HG02885 (cell line): ENCODE results near the gene RPUSD2.
A peak's percentile ranks its signal among the peaks of the same experiment; 100 is the strongest.
"Not testable (repeated sequence)": the region's sequence is repeated elsewhere in the genome, so short reads cannot be mapped to it uniquely, and the experiment has no call there.

Experiments
- ATAC-seq: cut with Tn5 transposase; IDR thresholded peaks from one replicate; pipeline ENCODE4 v1.9.1; 2021; ENCODE audit warnings: mild to moderate bottlenecking; ENCODE audit not compliant: unreplicated experiment, poor library complexity

The RPUSD2 gene

DNA sequence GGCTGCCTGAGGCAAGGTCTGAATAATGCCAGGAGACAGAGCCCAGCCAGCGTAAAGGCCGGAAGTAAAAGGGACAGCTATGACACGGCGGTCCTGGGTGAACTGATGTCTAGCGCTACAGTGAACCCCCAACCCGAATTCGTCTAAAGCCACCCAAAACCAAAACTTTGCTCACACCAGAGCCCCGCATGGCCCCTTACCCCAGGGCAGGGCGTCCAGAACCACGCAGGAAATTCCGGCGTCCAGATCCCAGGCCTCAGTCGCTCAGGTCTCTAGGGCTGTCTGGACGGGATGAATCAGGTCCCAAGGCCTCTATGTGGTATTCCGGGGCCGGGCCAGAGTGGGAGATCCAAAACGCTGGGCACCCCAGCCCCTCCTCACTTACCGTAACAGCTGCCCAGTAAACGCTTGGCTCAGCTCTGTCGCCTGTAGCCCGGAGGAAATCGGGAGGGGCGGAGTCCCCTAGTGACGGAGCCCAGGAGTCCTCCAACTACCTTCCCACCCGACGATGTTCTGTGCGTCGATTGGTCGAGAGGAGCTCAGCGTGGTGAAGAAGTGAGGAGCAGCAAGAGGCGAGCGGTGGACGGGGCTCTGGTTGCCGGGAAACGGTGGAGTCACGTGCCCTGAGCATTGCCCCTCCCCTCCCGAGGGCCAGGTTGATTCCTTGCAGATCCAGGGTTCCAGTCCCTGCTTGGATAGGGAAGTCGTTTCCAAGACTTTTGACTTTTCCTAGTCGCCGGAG is 4.3 kb upstream of the RPUSD2 start, which contains the start of gene CCDC32:
Gene CCDC32 (minus strand): TSS at position 452 of the 742 bp plus-strand sequence. CDS start 2,027 bp downstream, outside the sequence.
- ATAC-seq, result peak; percentile 96

DNA sequence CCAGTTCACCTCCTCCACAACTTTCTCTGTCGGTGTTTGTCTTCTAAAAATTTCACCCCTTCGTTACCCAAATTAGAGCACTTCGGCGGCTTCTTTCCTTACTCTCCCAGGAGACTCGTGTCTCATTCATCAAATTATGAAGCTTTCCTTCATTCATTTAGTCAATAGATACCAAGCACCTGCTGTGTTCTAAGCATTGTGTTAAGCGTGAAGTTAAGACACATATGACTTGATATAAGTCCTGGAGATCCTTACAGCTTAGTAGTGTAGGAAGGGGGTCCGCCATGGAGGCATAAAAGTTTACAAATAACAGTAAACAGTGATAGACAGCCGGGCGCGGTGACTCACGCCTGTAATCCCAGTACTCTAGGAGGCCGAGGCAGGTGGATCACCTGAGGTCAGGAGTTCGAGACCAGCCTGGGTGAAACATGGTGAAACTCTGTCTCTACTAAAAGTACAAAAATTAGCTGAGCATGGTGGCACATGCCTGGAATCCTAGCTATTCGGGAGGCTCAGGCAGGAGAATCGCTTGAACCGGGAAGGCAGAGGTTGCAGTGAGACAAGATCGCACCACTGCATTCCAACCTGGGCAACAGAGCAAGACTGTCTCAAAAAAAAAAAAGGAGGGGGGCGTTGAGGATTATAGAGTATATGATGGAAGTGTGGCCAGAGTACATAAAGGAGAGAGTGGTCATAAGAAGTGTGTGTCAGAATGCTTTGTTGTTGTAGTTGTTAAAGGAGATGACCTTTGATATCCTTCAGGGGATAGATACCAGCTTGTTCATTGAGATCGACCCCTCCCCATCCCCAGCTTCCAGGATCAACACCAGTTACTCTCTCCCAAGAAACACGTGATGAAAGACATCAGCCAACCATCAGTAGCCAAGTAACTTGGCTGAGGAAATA is 3.5 kb upstream of the RPUSD2 start:
- ATAC-seq, result no peak

DNA sequence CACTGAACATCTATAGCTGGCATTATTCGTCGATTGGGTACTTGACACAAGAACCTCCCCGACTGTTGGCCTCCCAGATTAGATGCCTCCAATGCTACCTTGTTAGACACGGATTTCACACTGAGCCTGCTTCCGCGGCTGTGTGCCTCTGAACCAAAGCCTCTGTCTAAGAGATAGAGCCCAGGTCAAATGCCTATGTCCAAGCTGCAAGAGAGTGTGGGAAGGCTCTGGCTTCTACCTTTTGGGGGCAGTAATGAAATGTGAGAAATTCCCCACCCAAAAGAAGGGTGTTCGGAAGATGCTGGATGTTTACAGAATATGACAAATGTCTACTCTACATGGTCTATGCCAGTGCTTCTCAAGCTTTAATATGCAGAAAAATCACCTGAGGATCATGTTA is 2.0 kb upstream of the RPUSD2 start:
- no peak for ATAC-seq

DNA sequence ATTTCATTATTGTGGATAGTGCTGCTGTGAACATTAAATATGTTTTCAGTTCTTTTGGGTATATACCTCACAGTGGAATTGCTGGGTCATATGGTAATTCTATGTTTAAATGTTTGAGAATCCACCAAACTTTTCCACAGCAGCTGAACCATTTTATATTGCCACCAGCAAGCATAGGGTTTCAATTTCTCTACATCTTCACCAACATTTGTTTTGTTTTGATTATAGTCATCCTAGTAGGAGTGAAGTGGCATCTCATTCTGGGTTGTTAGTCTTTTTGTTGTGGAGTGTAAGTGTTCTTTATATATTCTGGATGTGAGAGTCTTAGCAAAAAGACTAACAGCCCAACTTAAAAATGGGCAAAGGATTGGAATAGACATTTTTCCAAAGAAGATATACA is 6.0 kb downstream of the RPUSD2 start:
- no peak for ATAC-seq

DNA sequence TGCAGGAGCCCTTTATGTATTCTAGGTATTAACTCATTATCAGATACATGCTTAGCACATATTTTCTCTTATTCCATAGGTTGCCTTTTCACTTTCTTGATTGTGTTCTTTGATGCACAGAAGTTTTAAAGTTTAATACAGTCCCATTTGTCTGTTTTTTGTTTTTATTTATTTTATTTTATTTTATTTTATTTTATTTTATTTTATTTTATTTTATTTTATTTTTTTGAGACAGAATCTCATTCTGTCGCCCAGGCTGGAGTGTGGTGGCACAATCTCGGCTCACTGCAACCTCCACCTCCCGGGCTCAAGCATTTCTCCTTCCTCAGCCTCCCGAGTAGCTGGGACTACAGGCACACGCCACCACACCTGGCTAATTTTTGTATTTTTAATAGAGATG is 7.8 kb downstream of the RPUSD2 start:
- ATAC-seq, result not testable (repeated sequence)

DNA sequence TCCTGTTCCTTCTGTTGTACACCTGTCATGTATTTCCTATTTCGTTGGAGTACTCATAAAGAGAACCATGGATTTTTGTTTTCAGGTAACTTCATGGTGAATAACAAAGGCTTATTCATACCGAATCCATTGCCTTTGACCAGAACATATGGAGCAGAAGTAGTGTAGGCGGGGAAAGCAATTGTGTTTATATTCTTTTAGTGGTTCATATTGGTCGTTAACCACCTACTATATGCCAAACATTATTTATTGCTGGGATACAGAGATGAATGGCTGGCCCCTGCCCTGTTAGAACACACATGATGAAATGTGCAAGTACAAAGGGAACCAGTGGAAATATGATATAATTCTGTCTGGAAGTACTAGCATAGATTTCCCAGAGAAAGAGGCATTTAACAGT is 9.8 kb downstream of the RPUSD2 start:
- no peak for ATAC-seq

DNA sequence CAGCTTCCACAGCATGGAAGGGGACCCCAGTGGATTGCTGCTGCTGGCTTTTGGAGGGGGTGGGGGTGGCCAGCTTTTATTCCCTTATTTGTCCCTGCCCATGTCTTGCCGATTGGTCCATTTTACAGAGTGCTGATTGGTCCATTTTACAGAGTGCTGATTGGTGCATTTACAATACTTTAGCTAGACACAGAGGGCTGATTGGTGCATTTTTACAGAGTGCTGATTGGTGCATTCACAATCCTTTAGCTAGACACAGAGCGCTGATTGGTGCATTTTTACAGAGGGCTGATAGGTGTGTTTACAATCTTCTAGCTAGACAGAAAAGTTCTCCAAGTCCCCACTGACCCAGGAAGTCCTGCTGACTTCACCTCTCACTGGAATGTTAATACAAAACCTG is 12.7 kb downstream of the RPUSD2 start:
- ATAC-seq, result not testable (repeated sequence)

DNA sequence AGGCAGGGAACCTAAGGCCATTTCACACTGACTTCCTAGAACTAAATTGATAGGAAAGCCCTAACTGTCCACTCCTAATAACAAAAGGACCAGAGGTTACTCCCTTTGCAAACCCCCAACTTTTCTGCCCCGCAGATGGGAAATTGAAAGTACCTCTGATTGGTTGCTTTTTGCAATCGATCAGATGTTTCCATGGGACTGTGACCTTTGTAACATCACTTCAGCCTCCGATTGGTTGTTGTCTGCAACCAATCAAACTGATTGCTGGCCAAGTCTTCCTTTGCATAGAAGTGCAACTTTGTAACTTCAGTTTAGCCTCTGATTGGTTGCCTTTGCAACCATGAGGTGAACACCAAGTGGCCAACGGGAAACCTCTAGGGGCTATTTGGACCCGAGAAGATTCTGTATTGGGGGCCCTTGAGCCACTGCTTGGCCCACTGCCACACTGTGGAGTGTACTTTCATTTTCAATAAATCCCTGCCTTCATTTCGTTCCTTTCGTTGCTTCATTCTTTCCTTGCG is 13.7 kb downstream of the RPUSD2 start:
- no peak for ATAC-seq

DNA sequence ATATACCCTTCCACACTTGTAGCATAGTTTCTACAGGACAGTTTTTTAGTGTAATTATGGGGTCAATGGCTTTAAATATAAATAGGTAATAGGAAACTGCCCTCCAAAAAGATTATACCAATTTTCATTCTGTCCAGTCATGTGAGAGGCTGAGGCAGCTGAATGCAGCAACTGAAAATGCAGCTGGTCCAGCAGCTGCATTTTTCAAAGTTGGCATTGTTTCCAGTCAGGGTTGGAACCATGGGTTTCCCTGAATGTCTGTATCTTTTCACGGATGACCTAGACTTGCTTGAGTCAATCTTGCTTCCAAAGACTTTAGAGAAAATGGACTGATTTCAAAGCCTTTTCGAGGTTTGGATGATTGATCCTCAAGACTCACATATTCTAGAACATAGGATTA is 15.1 kb downstream of the RPUSD2 start:
- ATAC-seq, result no peak

DNA sequence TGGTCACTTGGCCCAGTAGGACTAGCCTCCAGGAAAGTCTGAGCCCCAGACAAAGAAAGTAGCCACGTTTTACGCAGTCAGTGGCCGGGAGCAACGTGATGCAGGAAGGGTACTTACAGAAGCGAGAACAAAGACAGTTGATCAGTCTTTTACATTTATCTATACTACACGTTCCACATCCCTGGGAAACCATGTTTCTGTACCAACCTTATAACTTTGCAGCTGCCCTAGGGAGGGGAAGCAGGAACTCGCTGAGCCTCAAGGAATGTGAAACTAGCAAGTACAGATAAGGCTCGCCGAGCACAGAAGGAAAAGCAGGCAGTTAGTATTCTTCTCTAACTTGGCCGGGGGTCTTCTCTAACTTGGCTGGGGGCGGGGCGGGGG is 21.6 kb downstream of the RPUSD2 start:
- no peak for ATAC-seq

DNA sequence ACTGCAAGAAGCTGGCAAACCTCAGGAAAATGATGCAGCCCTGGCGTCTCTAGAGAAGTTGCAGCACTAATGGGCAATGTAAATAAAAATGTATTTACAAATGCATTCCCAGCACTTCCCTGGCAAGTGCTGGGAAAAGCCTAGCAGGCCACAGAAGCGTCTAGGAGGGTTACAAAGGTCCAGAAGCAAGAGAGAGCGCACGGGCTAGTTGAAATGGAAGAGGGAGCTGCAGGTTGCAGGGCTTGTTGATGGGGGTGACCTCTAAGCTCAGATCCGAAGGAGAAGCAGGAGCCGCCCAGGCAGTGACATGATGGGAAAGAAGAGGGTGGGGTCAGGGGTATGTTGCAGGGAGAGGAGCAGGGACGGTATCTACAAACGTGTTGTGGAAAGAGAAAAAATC is 22.3 kb downstream of the RPUSD2 start:
- no peak for ATAC-seq

DNA sequence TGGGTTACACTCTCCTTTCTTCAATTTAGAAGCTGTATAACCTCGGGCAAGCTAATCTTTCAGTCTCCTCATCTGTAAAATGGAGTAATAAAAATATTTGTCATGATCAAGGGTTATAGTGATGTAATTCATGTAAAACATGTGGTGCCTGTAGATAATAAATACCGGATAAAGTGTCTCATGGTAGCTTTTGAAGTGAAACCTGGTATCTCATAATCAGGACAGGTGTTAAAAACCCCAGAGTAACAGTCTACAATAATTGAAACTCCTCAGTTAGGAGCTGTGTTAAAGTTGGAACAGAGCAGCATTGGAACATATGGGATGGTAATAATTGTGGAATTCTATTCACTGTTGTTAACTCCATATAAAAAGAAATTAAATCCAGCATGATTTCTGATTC is 24.1 kb downstream of the RPUSD2 start:
- ATAC-seq, result no peak

DNA sequence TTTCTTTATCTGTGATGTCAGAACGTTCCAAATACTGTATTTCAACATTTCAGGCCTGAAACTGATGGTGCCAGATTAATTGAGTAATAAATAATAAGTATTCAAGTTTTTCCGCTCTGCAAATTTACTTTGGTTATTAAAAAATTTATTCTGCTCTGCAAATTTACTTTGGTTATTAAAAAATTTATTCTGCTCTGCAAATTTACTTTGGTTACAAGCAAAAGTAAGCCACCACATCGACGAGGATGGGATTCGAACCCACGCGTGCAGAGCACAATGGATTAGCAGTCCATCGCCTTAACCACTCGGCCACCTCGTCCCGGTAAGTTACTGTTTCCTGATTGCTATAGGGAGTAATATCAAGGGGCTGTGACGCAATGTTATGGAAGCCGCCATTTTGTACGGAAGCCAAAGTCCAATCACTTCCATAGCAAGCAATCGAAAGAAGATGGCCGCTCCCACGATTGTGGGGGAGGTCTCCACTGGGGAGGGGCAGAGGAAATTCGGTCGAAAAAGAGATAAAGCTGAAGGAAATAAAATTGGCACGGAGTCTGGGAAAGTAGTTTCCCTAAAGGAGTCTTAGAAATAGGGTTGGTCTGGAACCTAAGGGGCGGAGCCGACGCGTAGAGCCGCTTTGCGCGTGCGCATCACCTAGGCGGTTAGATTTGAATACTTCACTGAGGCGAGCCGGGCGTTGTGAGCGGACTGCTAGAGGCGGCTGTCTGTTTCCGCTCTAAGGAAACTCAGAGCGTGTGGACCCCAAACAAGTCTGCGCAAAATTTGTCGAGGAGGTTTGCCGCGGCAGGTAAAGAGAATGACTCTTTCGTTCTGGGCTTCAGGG is 24.7 kb downstream of the RPUSD2 start, which contains the start of gene KNL1:
Gene KNL1 (plus strand): TSS at position 662 of the 841 bp plus-strand sequence. CDS start 8,683 bp downstream, outside the sequence.
- ATAC-seq, result peak; percentile 70

DNA sequence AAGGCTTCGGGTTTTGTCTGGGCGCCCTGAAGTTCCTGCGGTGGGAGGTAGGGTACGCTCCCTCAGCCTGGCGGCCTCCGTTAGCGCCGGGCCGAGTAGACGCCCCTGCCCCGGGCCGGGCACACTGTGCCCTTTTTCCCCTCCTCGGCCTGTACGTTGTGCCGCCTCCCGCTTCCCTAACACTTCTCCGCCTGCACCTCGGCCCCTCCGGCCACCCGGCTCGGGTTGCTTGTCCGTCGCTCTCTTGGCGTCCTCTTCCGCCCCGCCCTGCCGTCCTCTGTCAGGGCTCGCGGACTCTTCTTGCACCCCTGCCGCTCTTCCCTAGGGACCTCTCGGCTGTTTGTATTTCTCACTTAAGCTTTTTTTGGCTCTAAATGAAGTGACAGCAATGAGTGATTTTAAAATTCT is 25.3 kb downstream of the RPUSD2 start:
- ATAC-seq, result peak; percentile 49

DNA sequence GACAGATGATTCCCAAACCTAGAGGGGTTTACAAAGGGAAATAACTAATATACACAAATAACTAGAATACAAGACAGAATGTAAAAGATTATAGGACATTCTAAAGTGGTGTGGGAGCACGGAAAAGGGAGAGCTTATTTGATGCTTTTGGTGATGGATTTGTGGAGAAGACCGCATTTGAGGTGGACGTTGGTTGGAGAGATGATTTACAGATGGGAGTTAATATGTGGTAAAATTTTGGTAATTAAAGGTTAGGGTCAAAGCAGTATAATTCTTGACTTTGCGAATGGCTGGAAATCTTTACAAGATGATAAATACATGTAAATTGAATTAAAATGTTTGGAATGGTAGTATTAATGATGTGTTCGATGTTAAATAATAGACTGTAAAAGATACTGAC is 26.1 kb downstream of the RPUSD2 start:
- no peak for ATAC-seq

DNA sequence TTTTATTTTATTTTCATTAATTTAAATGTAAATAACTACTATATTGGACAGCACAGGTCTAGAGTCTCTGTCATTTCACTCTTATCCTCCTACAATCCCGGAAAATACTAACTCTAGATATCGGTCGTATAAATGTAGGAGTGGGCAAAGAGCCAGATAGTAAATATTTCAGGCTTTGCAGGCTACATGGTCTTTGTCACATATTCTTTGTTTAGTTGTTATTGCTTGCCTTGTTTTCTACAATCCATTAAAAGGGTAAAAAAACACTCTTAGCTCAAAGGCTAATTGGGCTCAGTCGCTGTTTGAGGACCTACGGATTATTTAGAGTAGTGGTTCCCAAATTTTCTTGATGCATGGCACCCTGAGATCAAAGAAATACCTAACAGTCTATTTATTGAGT is 26.7 kb downstream of the RPUSD2 start:
- no peak for ATAC-seq

DNA sequence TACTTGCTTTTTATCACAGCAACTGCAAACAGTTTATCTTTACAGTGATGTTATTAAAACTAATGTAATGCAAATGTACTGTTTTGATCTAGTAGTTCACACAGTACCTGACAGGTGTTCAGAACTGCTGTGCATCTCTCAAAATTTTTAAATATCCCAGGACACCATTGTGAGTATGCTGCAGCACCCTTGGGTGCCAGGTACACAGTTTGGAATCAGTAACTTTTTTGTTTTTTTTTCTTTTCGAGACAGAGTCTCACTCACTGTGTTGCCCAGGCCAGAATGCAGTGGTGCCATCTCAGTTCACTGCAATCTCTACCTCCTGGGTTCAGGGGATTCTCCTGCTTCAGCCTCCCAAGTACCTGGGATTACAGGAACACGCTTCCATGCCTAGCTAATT is 27.9 kb downstream of the RPUSD2 start:
- ATAC-seq, result no peak

DNA sequence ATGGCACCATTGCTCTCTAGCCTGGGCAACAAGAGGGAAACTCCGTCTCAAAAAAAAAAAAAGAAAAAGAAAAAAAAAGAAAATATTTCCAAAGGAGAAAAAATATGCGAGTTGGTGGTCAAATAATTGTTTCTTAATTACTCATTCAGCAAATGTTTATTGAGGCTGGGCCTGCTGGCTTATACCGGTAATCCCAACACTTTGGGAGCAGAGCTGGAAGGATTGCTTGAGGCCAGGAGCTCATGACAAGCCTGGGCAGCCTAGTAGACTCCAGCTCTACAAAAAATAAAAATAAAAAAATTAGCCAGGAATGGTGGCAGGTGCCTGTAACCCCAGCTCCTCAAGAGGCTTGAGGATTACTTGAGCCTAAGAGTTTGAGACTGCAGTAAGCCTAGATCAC is 29.0 kb downstream of the RPUSD2 start:
- no peak for ATAC-seq

DNA sequence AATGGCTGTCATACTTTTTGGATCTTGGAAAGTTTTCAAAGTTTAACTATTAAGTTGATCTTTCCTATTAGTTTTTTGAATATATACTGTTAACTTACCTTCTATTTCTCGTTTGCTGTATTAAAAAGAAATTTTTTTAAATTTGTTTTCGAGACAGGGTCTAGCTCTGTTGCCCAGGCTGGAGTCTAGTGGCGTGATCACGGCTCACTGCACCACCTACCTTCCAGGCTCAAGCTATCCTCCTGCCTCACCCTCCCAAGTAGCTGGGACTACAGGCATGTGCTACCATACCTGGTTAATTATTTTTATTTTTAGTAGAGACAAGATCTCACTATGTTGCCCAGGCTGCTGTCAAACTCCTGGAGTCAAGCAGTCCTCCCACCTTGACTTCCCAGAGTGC is 29.6 kb downstream of the RPUSD2 start:
- ATAC-seq, result no peak

DNA sequence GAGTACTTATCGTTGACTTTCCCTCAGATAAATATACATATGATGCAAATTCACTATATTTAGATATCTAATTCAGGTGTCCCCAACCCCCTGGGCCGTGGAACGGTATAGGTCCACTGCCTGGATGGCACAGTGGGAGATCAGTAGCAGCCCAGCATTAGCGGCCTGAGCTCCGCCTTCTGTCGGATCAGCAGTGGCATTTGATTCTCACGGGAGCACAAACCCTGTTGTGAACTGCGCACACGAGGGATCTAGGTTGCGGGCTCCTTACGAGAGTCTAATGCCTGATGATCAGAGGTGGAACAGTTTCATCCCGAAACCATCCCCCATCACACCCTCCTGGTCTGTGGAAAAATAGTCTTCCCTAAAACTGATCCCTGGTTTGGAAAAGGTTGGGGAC is 31.9 kb downstream of the RPUSD2 start:
- ATAC-seq, result no peak
